Keratinocyte (primary cell): ENCODE results near the gene PRKAB1.

Source experiments
- CTCF ChIP-seq, 3 experiments: IDR thresholded peaks in 1 of 3; conservative IDR thresholded peaks in 1 of 3; optimal IDR thresholded peaks in 1 of 3; 2 replicates in 2 of 3; 3 replicates in 1 of 3; pipeline versions ENCODE3 to v1.5.1; 2011; ENCODE audit warnings: low read length in 3 of 3, mild to moderate bottlenecking in 3 of 3, moderate library complexity in 2 of 3, control low read depth in 1 of 3, inconsistent platforms in 1 of 3; ENCODE audit not compliant: insufficient read depth in 2 of 3; ENCODE audit errors: extremely low read depth in 1 of 3
- EZH2 ChIP-seq: IDR thresholded peaks from one replicate; pipeline ENCODE4 v1.6.1; 2012; ENCODE audit warnings: inconsistent platforms, mild to moderate bottlenecking, low read length, moderate library complexity

DNA sequence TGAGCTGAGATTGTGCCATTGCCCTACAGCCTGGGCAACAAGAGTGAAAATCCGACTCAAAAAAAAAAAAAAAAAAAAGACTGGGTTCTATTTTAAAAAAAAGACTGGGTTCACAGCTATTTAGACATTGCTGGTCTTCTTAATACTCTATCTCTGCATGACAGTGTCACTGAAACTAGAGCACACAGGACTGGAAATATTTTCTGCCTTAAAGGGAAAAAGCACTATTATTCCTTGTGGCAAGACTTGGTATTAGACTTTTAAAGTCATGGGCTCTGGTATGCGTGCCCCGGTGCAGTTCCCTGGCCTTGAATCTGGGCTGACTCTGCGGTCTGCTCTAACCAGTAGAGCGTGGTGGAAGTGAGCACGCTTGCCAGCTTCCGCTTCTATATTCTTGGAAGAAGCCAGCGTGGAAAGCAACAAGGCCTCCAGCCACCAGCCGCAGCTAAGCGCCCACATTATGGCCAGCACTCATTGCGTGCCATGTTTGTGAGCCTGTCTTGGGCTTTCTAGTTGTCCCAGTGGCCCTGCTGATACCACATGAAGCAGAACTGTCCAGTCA is 31.3 kb downstream of the PRKAB1 start:
- TF ChIP-seq CTCF (optimal IDR thresholded peaks at IDR 0.05 in 1 of 3, IDR thresholded peaks at IDR 0.05 in 1 of 3, conservative IDR thresholded peaks at IDR 0.05 in 1 of 3; ENCODE audit: extremely low read depth in 1 of 3, insufficient read depth in 2 of 3, low read length in 3 of 3) (no peak), EZH2 (no peak)
